KMS-11 (cell line): ENCODE measurements around the gene CLDN14.

Experiments used
- H2AFZ ChIP-seq: fragments of 200-600 bp; sonication (generic); 2 replicates; pipeline ENCODE4 v1.6.1; 2016; ENCODE audit warnings: antibody characterized with exemption, mixed run types, low read depth
- H3K27ac ChIP-seq: fragments of 200-600 bp; sonication (generic); 2 replicates; pipeline ENCODE4 v1.6.1; 2016; ENCODE audit warnings: mild to moderate bottlenecking, mixed run types
- H3K27me3 ChIP-seq: fragments of 200-600 bp; sonication (generic); 2 replicates; pipeline ENCODE4 v1.6.1; 2017; ENCODE audit warnings: mild to moderate bottlenecking, low read depth, mixed run types, moderate library complexity; ENCODE audit not compliant: insufficient read depth
- H3K36me3 ChIP-seq: fragments of 200-600 bp; sonication (generic); 2 replicates; pipeline ENCODE4 v1.6.1; 2017; ENCODE audit warnings: mild to moderate bottlenecking, mixed run types; ENCODE audit not compliant: insufficient read depth
- H3K4me1 ChIP-seq: fragments of 200-600 bp; sonication (generic); 2 replicates; pipeline ENCODE4 v1.6.1; 2016; ENCODE audit warnings: mild to moderate bottlenecking, low read depth, mixed run types; ENCODE audit not compliant: poor library complexity, severe bottlenecking
- H3K4me2 ChIP-seq: fragments of 200-600 bp; sonication (generic); 2 replicates; pipeline ENCODE4 v1.7.0; 2016; ENCODE audit warnings: mild to moderate bottlenecking, mixed run types
- H3K4me3 ChIP-seq: fragments of 200-600 bp; sonication (generic); IDR thresholded peaks from 2 replicates; pipeline ENCODE4 v1.6.1; 2017; ENCODE audit warnings: low read depth, low read length, mixed read lengths; ENCODE audit not compliant: insufficient read depth
- H3K79me2 ChIP-seq: fragments of 200-600 bp; sonication (generic); 2 replicates; pipeline ENCODE4 v1.6.1; 2016; ENCODE audit warnings: low read depth, mixed run types; ENCODE audit not compliant: insufficient read depth
- H3K9ac ChIP-seq: fragments of 200-600 bp; sonication (generic); 2 replicates; pipeline ENCODE4 v1.6.1; 2016; ENCODE audit warnings: mild to moderate bottlenecking, mixed run types
- H4K20me1 ChIP-seq: fragments of 200-600 bp; sonication (generic); 2 replicates; pipeline ENCODE4 v1.6.1; 2016; ENCODE audit warnings: mild to moderate bottlenecking, mixed run types; ENCODE audit not compliant: insufficient read depth
- TF ChIP-seq, protein P1 (sequence below): fragments of 200-600 bp; sonication (generic); conservative IDR thresholded peaks from 2 replicates; pipeline ENCODE4 v1.6.1; 2017; ENCODE audit warnings: low read depth, mild to moderate bottlenecking, antibody characterized with exemption, low read length, moderate library complexity, mixed read lengths

Gene CLDN14, protein sequence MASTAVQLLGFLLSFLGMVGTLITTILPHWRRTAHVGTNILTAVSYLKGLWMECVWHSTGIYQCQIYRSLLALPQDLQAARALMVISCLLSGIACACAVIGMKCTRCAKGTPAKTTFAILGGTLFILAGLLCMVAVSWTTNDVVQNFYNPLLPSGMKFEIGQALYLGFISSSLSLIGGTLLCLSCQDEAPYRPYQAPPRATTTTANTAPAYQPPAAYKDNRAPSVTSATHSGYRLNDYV

DNA sequence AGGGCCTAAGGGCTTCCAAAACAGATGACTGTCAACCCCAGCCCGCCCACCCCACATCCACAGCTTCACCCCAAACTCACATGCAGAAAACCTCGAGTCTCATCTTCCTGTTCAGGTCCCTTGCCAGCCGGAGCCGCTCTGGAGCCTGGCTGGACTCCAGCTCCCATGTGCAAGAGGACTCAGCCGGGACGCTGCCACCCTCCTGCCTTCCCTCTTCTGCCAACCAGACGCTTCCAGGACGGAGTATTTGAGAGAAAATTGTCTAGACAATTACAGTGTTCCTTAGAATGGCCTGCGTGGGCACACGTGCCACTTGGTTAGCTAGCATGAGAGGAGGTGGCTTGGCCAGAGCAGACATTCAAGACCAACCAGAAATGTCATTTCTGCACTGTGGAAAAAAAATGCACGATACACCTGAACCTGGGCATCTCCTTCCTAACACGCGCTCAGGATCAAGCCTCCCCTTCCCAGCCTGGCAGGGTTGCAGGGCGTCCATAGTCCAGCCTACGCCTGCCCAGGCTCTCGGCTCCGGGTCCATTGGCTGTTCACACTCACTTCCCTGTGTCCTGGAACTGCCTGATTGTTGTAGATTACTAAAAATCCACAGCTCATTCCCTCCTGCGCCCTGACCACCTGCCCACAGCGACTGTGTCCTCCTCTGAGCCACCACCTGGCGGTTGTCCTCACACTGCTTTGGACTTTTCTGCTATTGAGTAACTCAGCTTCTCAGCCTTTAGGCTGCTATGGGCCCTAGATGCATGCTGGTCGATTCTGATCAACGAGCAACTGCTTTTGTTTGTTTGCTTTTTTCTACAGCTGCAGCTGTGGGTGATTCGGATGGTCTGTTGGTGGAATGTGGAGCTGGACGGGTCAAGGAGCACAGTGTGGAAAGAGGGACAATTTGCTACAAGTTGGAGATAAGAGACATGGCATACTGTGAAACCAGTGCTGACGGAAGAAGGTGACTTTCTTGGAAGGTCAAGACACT is at the start of gene CLDN14:
TSS of gene CLDN14 (minus strand) at position 708 of the 988 bp plus-strand sequence. CDS start 18,427 bp downstream, outside the sequence.
- TF ChIP-seq, protein P1, sequence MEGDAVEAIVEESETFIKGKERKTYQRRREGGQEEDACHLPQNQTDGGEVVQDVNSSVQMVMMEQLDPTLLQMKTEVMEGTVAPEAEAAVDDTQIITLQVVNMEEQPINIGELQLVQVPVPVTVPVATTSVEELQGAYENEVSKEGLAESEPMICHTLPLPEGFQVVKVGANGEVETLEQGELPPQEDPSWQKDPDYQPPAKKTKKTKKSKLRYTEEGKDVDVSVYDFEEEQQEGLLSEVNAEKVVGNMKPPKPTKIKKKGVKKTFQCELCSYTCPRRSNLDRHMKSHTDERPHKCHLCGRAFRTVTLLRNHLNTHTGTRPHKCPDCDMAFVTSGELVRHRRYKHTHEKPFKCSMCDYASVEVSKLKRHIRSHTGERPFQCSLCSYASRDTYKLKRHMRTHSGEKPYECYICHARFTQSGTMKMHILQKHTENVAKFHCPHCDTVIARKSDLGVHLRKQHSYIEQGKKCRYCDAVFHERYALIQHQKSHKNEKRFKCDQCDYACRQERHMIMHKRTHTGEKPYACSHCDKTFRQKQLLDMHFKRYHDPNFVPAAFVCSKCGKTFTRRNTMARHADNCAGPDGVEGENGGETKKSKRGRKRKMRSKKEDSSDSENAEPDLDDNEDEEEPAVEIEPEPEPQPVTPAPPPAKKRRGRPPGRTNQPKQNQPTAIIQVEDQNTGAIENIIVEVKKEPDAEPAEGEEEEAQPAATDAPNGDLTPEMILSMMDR, result no peak
- Histone ChIP-seq H2AFZ (no peak within 1 kb of the TSS), H3K36me3 (no peaks in the 10 kb centered on the region), H3K4me2 (no peak within 1 kb of the TSS), H3K79me2 (no peaks in the 10 kb centered on the region), H4K20me1 (no peaks in the 10 kb centered on the region), H3K9ac (no peak within 1 kb of the TSS), H3K27me3 (no peaks in the 10 kb centered on the region), H3K27ac (no peak within 1 kb of the TSS), H3K4me3 (no peak within 1 kb of the TSS), H3K4me1 (no peaks in the 10 kb centered on the region)

DNA sequence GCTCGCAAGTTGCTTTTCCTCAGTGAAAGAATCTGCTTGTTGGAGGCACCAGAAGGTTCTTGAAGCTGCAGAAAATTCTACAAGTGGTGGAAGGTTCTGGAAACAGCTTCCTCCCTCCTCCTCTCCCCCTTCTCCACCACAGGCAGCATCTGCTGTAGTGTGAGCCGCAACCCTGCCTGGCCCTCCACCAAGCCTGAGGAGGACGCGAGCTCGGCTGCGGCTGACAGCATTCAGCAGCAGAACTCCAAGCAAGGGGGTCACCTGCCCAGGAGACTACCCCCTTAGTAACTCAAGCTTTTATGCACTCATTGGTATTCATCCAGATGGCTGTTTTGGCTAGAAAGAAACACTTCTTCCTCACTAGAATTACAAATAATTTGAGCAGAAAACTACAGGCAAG is 48.8 kb upstream of the CLDN14 start:
- Histone ChIP-seq H3K4me1 (no peaks in the 10 kb centered on the region), H3K27ac (no peak overlapping the region), H2AFZ (no peak overlapping the region), H3K27me3 (no peaks in the 10 kb centered on the region), H3K4me2 (no peak overlapping the region), H3K79me2 (no peaks in the 10 kb centered on the region), H3K36me3 (no peaks in the 10 kb centered on the region), H4K20me1 (no peaks in the 10 kb centered on the region), H3K4me3 (no peak overlapping the region), H3K9ac (no peak overlapping the region)
- TF ChIP-seq, protein P1, result no peak

DNA sequence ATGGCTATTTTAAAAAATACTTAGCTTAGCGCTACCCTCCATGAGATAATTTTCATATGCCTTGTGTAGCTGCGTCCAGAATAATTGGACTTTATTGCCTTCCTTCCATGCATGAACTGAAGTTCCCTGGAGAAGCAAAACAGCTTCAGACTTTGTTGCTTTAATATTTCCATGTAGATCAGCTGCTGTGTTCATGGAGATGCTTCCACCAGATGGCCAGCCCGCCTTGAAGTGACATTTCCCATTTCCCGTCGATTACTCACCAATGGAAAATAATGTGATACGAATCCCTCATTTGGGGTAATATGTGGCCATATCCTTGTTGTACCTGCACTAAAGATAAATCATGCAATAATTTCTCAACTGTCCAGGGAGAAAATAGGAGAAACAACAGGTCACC is 47.4 kb upstream of the CLDN14 start:
- H3K4me1 ChIP-seq, result no peaks in the 10 kb centered on the region

DNA sequence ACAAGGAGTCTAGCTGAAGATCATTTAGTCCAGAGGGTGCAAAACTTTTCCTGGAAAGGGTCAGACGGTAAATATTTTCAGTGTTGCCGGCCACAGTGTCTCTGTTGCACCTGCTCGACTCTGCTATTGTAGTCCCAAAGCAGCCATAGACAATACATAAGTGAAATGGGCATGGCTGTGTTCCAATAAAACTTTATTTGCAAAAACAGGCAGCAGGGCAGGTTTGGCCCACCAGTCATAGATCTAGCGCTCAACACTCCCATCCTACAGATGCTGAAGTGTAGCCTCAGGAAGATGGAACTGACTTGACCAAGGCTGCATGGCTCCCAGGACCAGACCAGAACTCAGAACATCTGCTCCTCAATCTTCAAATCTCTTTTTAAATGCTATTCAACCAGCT is 46.2 kb upstream of the CLDN14 start:
- no peak overlapping the region for H3K27ac ChIP-seq
- no peak overlapping the region for H3K4me2 ChIP-seq
- no peaks in the 10 kb centered on the region for H3K4me1 ChIP-seq
- no peaks in the 10 kb centered on the region for H3K79me2 ChIP-seq
- no peak overlapping the region for H3K9ac ChIP-seq
- no peaks in the 10 kb centered on the region for H4K20me1 ChIP-seq
- TF ChIP-seq, protein P1, result no peak
- H3K36me3 ChIP-seq, result no peaks in the 10 kb centered on the region
- H2AFZ ChIP-seq, result no peak overlapping the region
- H3K4me3 ChIP-seq, result no peak overlapping the region
- no peaks in the 10 kb centered on the region for H3K27me3 ChIP-seq

More for the DNA sequence above, 47.4 kb upstream of the CLDN14 start:
- no peak overlapping the region for H3K4me2 ChIP-seq
- no peak overlapping the region for H3K9ac ChIP-seq
- H3K36me3 ChIP-seq, result no peaks in the 10 kb centered on the region
- no peak overlapping the region for H2AFZ ChIP-seq
- H3K27ac ChIP-seq, result no peak overlapping the region
- no peaks in the 10 kb centered on the region for H3K79me2 ChIP-seq
- H3K4me3 ChIP-seq, result no peak overlapping the region
- TF ChIP-seq, protein P1, result no peak
- H4K20me1 ChIP-seq, result no peaks in the 10 kb centered on the region
- no peaks in the 10 kb centered on the region for H3K27me3 ChIP-seq
